ENCODE data around the gene SMIM5.

Gene SMIM5

GRCh38 chr17:75632863-75633485 lies at the start of gene SMIM5:
Gene SMIM5, plus strand, starts transcription at chr17:75633434. Its CDS starts 6,768 bp downstream, at chr17:75640202.
- H3K4me3 ChIP-seq (ENCODE audit: low read depth, low read length): no peak within 1 kb of the TSS
- in situ Hi-C loops (cut with HindIII; ENCODE audit: low sequenced_read_pairs): no loop called here
- TF ChIP-seq CTCF (IDR thresholded peaks at IDR 0.05; ENCODE audit: low read depth, low read length, missing control alignments): peak; percentile 94
- DNase-seq (ENCODE audit: low read depth): peak; percentile 76

GRCh38 chr17:75584849-75585175 lies 48.4 kb upstream of the SMIM5 start:
- DNase-seq (ENCODE audit: low read depth): no peak
- TF ChIP-seq CTCF (IDR thresholded peaks at IDR 0.05; ENCODE audit: low read depth, low read length, missing control alignments): no peak
- in situ Hi-C loops (cut with HindIII; ENCODE audit: low sequenced_read_pairs): no loop called here

GRCh38 chr17:75587675-75588595 lies 45.3 kb upstream of the SMIM5 start, which contains the start of gene MYO15B:
Gene MYO15B, plus strand, starts transcription at chr17:75587800. Its CDS starts 258 bp downstream, at chr17:75588058.
- TF ChIP-seq CTCF (IDR thresholded peaks at IDR 0.05; ENCODE audit: low read depth, low read length, missing control alignments): no peak
- H3K4me3 ChIP-seq (ENCODE audit: low read depth, low read length): peak within 1 kb of the TSS; percentile 15
- no peak for DNase-seq (ENCODE audit: low read depth)
- in situ Hi-C loops (cut with HindIII; ENCODE audit: low sequenced_read_pairs): no loop called here

More at GRCh38 chr17:75584849-75585175, 48.4 kb upstream of the SMIM5 start:
- H3K4me3 ChIP-seq (ENCODE audit: low read depth, low read length): no peak overlapping the region

GRCh38 chr17:75588596-75589011 lies 44.6 kb upstream of the SMIM5 start:
- in situ Hi-C loops (cut with HindIII; ENCODE audit: low sequenced_read_pairs): no loop called here
- TF ChIP-seq CTCF (IDR thresholded peaks at IDR 0.05; ENCODE audit: low read depth, low read length, missing control alignments): no peak
- no peak for DNase-seq (ENCODE audit: low read depth)
- H3K4me3 ChIP-seq (ENCODE audit: low read depth, low read length): peak overlapping the region; percentile 15

GRCh38 chr17:75589012-75589918 lies 44.0 kb upstream of the SMIM5 start:
- peak; percentile 37 for DNase-seq (ENCODE audit: low read depth)
- TF ChIP-seq CTCF (IDR thresholded peaks at IDR 0.05; ENCODE audit: low read depth, low read length, missing control alignments): no peak
- in situ Hi-C loops (cut with HindIII; ENCODE audit: low sequenced_read_pairs): no loop called here
- H3K4me3 ChIP-seq (ENCODE audit: low read depth, low read length): peak overlapping the region; percentile 39

GRCh38 chr17:75589919-75590303 lies 43.3 kb upstream of the SMIM5 start:
- in situ Hi-C loops (cut with HindIII; ENCODE audit: low sequenced_read_pairs): no loop called here
- DNase-seq (ENCODE audit: low read depth): no peak
- no peak for TF ChIP-seq CTCF (IDR thresholded peaks at IDR 0.05; ENCODE audit: low read depth, low read length, missing control alignments)
- peak overlapping the region; percentile 39 for H3K4me3 ChIP-seq (ENCODE audit: low read depth, low read length)

All from astrocyte of the cerebellum (primary cell).